Activated CD8-positive, alpha-beta memory T cell treated with anti-CD3 and anti-CD28 coated beads, Interleukin-2, amount 50 U/mL, for 4 hours (primary cell): ENCODE measurements around the gene EML1.
A peak's percentile ranks its signal among the peaks of the same experiment; 100 is the strongest.

Source experiments
- DNase-seq: peaks from one replicate; pipeline ENCODE4 v3.0.0-alpha.2; 2020

EML1 gene

GRCh38 chr14:99793213-99794150 is at the start of gene EML1:
Gene EML1 (plus strand): TSS chr14:99793413. CDS start chr14:99793477, 64 bp downstream.
- DNase-seq: peak; percentile 72

GRCh38 chr14:99744199-99744872 is 48.9 kb upstream of the EML1 start:
- no peak for DNase-seq

GRCh38 chr14:99744873-99745224 is 48.4 kb upstream of the EML1 start:
- no peak for DNase-seq

GRCh38 chr14:99745307-99745951 is 47.8 kb upstream of the EML1 start:
- DNase-seq: no peak

GRCh38 chr14:99747167-99747566 is 46.0 kb upstream of the EML1 start:
- DNase-seq: no peak

GRCh38 chr14:99747582-99748330 is 45.5 kb upstream of the EML1 start:
- no peak for DNase-seq

- DNase-seq: no peak
Observed at GRCh38 chr14:99748529-99748928, 44.7 kb upstream of the EML1 start.

GRCh38 chr14:99749142-99749541 is 44.1 kb upstream of the EML1 start:
- no peak for DNase-seq

GRCh38 chr14:99749763-99750715 is 43.2 kb upstream of the EML1 start:
- DNase-seq: no peak

GRCh38 chr14:99750746-99751450 is 42.3 kb upstream of the EML1 start:
- DNase-seq: no peak

GRCh38 chr14:99751539-99752485 is 41.4 kb upstream of the EML1 start:
- DNase-seq: no peak

- no peak for DNase-seq
Observed at GRCh38 chr14:99752486-99753121, 40.6 kb upstream of the EML1 start.

- DNase-seq: no peak
Observed at GRCh38 chr14:99753225-99754140, 39.7 kb upstream of the EML1 start.

GRCh38 chr14:99754141-99755067 is 38.8 kb upstream of the EML1 start:
- DNase-seq: no peak

- no peak for DNase-seq
Observed at GRCh38 chr14:99755068-99755405, 38.2 kb upstream of the EML1 start.

GRCh38 chr14:99755629-99756603 is 37.3 kb upstream of the EML1 start:
- DNase-seq: no peak
